SH-SY5Y (cell line): ENCODE measurements around the gene MPV17.

Experiments used
- GATA2 ChIP-seq: IDR thresholded peaks from 2 replicates; pipeline ENCODE4 v1.6.1; 2011; ENCODE audit warnings: mild to moderate bottlenecking, low read depth, low read length
- GATA3 ChIP-seq: IDR thresholded peaks from 2 replicates; pipeline ENCODE4 v1.6.1; 2011; ENCODE audit warnings: low read depth, mild to moderate bottlenecking, low read length, moderate library complexity

DNA sequence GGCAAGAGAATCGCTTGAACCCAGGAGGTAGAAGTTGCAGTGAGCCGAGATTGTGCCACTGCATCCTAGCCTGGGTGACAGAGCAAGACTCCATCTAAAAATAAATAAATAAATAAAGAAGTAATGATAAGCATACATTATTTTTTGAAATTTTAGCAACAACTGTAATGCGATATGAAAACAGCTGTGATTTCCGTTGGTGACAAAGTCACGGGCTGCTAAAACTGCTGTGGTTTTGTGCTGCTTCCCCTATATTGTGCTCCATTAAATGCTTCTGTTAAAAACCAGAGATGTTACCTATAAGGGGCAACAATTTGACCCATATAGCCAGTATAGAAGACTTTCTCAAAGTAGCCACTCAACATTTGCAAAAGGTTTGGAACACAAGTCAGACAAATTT lies 32.3 kb downstream of the MPV17 start:
- TF ChIP-seq GATA2 (no peak), GATA3 (no peak)
